GM23248 (cell line): Measurements from ENCODE around the gene CTNNA3. TPM values are rescaled to one million over a fixed set of nuclear protein-coding genes. Genes with fewer than 3 reads are reported as not detected.

Experiments used
- DNase-seq: peaks from one replicate; pipeline ENCODE4 v3.0.0-alpha.2; 2015
- H2AFZ ChIP-seq: fragments of 200-600 bp; sonication (generic); 2 replicates; pipeline ENCODE4 v1.6.1; 2016; ENCODE audit warnings: antibody characterized with exemption
- H3F3A ChIP-seq: fragments of 200-600 bp; sonication (generic); 2 replicates; pipeline ENCODE4 v1.6.1; 2016; ENCODE audit warnings: mild to moderate bottlenecking, antibody characterized with exemption, mixed run types; ENCODE audit not compliant: insufficient read depth
- H3K27ac ChIP-seq: fragments of 200-600 bp; sonication (generic); 2 replicates; pipeline ENCODE4 v1.5.1; 2016; ENCODE audit warnings: mild to moderate bottlenecking
- H3K27me3 ChIP-seq: fragments of 200-600 bp; sonication (generic); replicated peaks from 2 replicates; pipeline ENCODE4 v1.6.1; 2016; ENCODE audit warnings: mild to moderate bottlenecking; ENCODE audit not compliant: insufficient read depth
- H3K36me3 ChIP-seq: fragments of 200-600 bp; sonication (generic); 2 replicates; pipeline ENCODE4 v1.6.1; 2016; ENCODE audit warnings: low read depth, mild to moderate bottlenecking
- H3K4me1 ChIP-seq: fragments of 200-600 bp; sonication (generic); 2 replicates; pipeline ENCODE4 v1.6.1; 2016; ENCODE audit warnings: mild to moderate bottlenecking; ENCODE audit not compliant: insufficient read depth
- H3K4me2 ChIP-seq: fragments of 200-600 bp; sonication (generic); one replicate; pipeline ENCODE4 v1.6.1; 2016; ENCODE audit warnings: mild to moderate bottlenecking; ENCODE audit not compliant: unreplicated experiment
- H3K4me3 ChIP-seq: fragments of 200-600 bp; sonication (generic); 2 replicates; pipeline ENCODE4 v1.5.1; 2016; ENCODE audit warnings: mild to moderate bottlenecking
- H3K79me2 ChIP-seq: fragments of 200-600 bp; sonication (generic); 2 replicates; pipeline ENCODE4 v1.6.1; 2016; ENCODE audit warnings: mild to moderate bottlenecking; ENCODE audit not compliant: insufficient read depth
- H3K9ac ChIP-seq: fragments of 200-600 bp; sonication (generic); 2 replicates; pipeline ENCODE4 v1.6.1; 2016; ENCODE audit warnings: mild to moderate bottlenecking
- H3K9me2 ChIP-seq: fragments of 200-600 bp; sonication (generic); 2 replicates; pipeline ENCODE4 v1.6.1; 2016; ENCODE audit warnings: mixed run types, mild to moderate bottlenecking, moderate library complexity; ENCODE audit not compliant: insufficient read depth
- H3K9me3 ChIP-seq: fragments of 200-600 bp; sonication (generic); one replicate; pipeline ENCODE4 v1.6.1; 2017; ENCODE audit warnings: low read depth
- H4K20me1 ChIP-seq: fragments of 200-600 bp; sonication (generic); 2 replicates; pipeline ENCODE4 v1.6.0; 2016; ENCODE audit not compliant: insufficient read depth
- EZH2 ChIP-seq: fragments of 200-600 bp; sonication (generic); IDR thresholded peaks from 2 replicates; pipeline ENCODE4 v1.6.1; 2018; ENCODE audit warnings: antibody characterized with exemption, mild to moderate bottlenecking; ENCODE audit not compliant: insufficient read depth, poor library complexity, severe bottlenecking
- EZH2phosphoT487 ChIP-seq: fragments of 200-600 bp; sonication (generic); IDR thresholded peaks from 2 replicates; pipeline ENCODE4 v1.6.1; 2018; ENCODE audit warnings: antibody characterized with exemption, moderate library complexity, mild to moderate bottlenecking, low read depth; ENCODE audit not compliant: insufficient read depth
- WGBS, 2 experiments: methylation state at CpG; one replicate each; pipeline ENCODE4 v1.1.6; 2015 to 2017; ENCODE audit warnings: low lambda C conversion rate in 2 of 2, low coverage in 1 of 2; ENCODE audit errors: missing lambda C conversion rate in 2 of 2; 5-methylcytosine and 5-hydroxymethylcytosine counted together
- in situ Hi-C: fragments of 300-500 bp; cut with MboI; formaldehyde crosslinking; loops from 2 replicates; pipeline ENCODE4 v1.15.0; 2020
- polyA plus RNA-seq: library from polyadenylated mRNA; unstranded; fragments of >200 nt; fragmentation: Nextera tagmentation; extraction: Ambion mirVana; gene quantifications from 2 replicates; pipeline ENCODE4 v1.2.1, GENCODE V29; 2016
- total RNA-seq: library from RNA; depleted of rRNA; stranded (reverse); fragments of >200 nt; shearing (Covaris generic); gene quantifications from 2 replicates; pipeline ENCODE4 v1.2.3, GENCODE V29; 2014

CTNNA3 gene
- total and polyA plus RNA-seq, 2 experiments from 2014 or later: not detected

GRCh38 chr10:67107670-67108069, 588.3 kb downstream of the CTNNA3 start:
- Histone ChIP-seq H3K36me3 (no peaks in the 10 kb centered on the region), H3K4me2 (no peak overlapping the region), H3K9ac (no peak overlapping the region), H3K79me2 (no peaks in the 10 kb centered on the region), H3K9me2 (no peaks in the 10 kb centered on the region), H3K9me3 (no peaks in the 10 kb centered on the region), H3K27ac (no peak overlapping the region), H3K4me3 (no peak overlapping the region), H3F3A (no peaks in the 10 kb centered on the region), H3K27me3 (no peaks in the 10 kb centered on the region), H4K20me1 (no peaks in the 10 kb centered on the region), H2AFZ (no peak overlapping the region), H3K4me1 (no peaks in the 10 kb centered on the region)
- no peak for TF ChIP-seq EZH2phosphoT487
- no peak for TF ChIP-seq EZH2
- 42 to 43% methylated on average over 3 of the region's 3 CpGs for WGBS, 2 experiments
- no peak for DNase-seq
- in situ Hi-C loops: no loop called here

GRCh38 chr10:67100951-67101350, 595.0 kb downstream of the CTNNA3 start:
- Histone ChIP-seq H3K4me2 (no peak overlapping the region), H4K20me1 (no peaks in the 10 kb centered on the region), H3K27ac (no peak overlapping the region), H3K4me1 (no peaks in the 10 kb centered on the region), H3F3A (no peaks in the 10 kb centered on the region), H3K9me3 (no peaks in the 10 kb centered on the region), H3K36me3 (no peaks in the 10 kb centered on the region), H3K9me2 (no peaks in the 10 kb centered on the region), H2AFZ (no peak overlapping the region), H3K9ac (no peak overlapping the region), H3K79me2 (no peaks in the 10 kb centered on the region), H3K4me3 (no peak overlapping the region), H3K27me3 (no peaks in the 10 kb centered on the region)
- no peak for DNase-seq
- TF ChIP-seq EZH2 (no peak), EZH2phosphoT487 (no peak)
- in situ Hi-C loops: no loop called here
- WGBS, 2 experiments: 2 to 3% methylated on average over 3 of the region's 3 CpGs

GRCh38 chr10:67098461-67098860, 597.5 kb downstream of the CTNNA3 start:
- Histone ChIP-seq H2AFZ (no peak overlapping the region), H3K36me3 (no peaks in the 10 kb centered on the region), H3K9me2 (no peaks in the 10 kb centered on the region), H3K9ac (no peak overlapping the region), H3K9me3 (no peaks in the 10 kb centered on the region), H3K4me3 (no peak overlapping the region), H3K79me2 (no peaks in the 10 kb centered on the region), H3K4me2 (no peak overlapping the region), H3K4me1 (no peaks in the 10 kb centered on the region), H3K27ac (no peak overlapping the region), H4K20me1 (no peaks in the 10 kb centered on the region), H3F3A (no peaks in the 10 kb centered on the region), H3K27me3 (no peaks in the 10 kb centered on the region)
- no peak for TF ChIP-seq EZH2
- WGBS, 2 experiments: 27 to 34% methylated on average over 2 of the region's 2 CpGs
- no peak for DNase-seq
- in situ Hi-C loops: no loop called here

DNA sequence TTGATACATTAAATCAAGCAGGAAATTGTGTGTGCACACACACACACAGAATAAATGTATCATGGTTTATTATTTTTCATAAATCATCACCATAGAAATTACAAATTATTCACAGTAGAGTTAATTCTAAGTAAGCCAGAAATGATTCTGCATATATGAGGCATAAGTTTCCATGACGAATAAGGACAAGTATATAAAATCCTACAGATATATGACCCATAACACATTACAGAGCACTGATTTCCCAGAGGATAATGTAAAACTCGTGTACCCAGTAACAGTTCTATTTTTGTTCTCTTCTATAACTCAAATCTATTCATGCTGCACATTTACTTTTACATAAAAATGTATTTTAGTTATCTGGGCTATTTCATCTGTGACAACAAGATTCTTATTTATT, 600.5 kb downstream of the CTNNA3 start:
- Histone ChIP-seq H3K36me3 (no peaks in the 10 kb centered on the region), H3K4me1 (no peaks in the 10 kb centered on the region), H3K4me2 (no peak overlapping the region), H2AFZ (no peak overlapping the region), H4K20me1 (no peaks in the 10 kb centered on the region), H3K79me2 (no peaks in the 10 kb centered on the region), H3K9ac (no peak overlapping the region), H3K9me3 (no peaks in the 10 kb centered on the region), H3K27me3 (no peaks in the 10 kb centered on the region), H3K27ac (no peak overlapping the region), H3F3A (no peaks in the 10 kb centered on the region), H3K9me2 (no peaks in the 10 kb centered on the region), H3K4me3 (no peak overlapping the region)
- in situ Hi-C loops: no loop called here
- no peak for TF ChIP-seq EZH2
- TF ChIP-seq EZH2phosphoT487: no peak
- no peak for DNase-seq
- WGBS, 2 experiments: 7 to 8% methylated on average over 2 of the region's 2 CpGs

GRCh38 chr10:67088036-67088435, 608.0 kb downstream of the CTNNA3 start:
- no peaks in the 10 kb centered on the region for H3F3A ChIP-seq
- DNase-seq: no peak
- no peak overlapping the region for H3K4me3 ChIP-seq
- no peaks in the 10 kb centered on the region for H3K79me2 ChIP-seq
- no peaks in the 10 kb centered on the region for H4K20me1 ChIP-seq
- H3K4me1 ChIP-seq: no peaks in the 10 kb centered on the region
- in situ Hi-C loops: no loop called here
- no peak overlapping the region for H3K9ac ChIP-seq
- no peak overlapping the region for H2AFZ ChIP-seq
- H3K4me2 ChIP-seq: no peak overlapping the region
- H3K36me3 ChIP-seq: no peaks in the 10 kb centered on the region
- no peak overlapping the region for H3K27ac ChIP-seq
- H3K9me3 ChIP-seq: no peaks in the 10 kb centered on the region
- H3K9me2 ChIP-seq: no peaks in the 10 kb centered on the region
- H3K27me3 ChIP-seq: no peaks in the 10 kb centered on the region
- 21 to 29% methylated on average over 1 of the region's 1 CpG for WGBS, 2 experiments
- TF ChIP-seq EZH2: no peak
- TF ChIP-seq EZH2phosphoT487: no peak
